Frontal cortex (tissue), 4 donors: ENCODE data around the gene MACO1. TPM values are rescaled to one million over a fixed set of nuclear protein-coding genes. Genes with fewer than 3 reads are reported as not detected.
"Not testable (repeated sequence)": the region's sequence is repeated elsewhere in the genome, so short reads cannot be mapped to it uniquely, and the experiment has no call there.

ENCODE experiments used
- DNase-seq, 2 donors: peaks; one replicate each; pipeline ENCODE4 v3.0.0; 2012; ENCODE audit warnings: low spot score in 2 of 2
- FAIRE-seq: peaks from 2 replicates; lab custom pipeline; 2012; peaks lifted over from hg19 to GRCh38; lab: Jason Lieb, UNC
- total RNA-seq: library from RNA; depleted of rRNA; stranded (reverse); fragments of >200 nt; gene quantifications from one replicate; pipeline ENCODE4 v1.2.3, GENCODE V29; 2014
- donor health status: control.
- donor health status: control.
- donor health status: control.

Gene MACO1
- total RNA-seq, 1 donor from 2014 or later, result 103 TPM

DNA sequence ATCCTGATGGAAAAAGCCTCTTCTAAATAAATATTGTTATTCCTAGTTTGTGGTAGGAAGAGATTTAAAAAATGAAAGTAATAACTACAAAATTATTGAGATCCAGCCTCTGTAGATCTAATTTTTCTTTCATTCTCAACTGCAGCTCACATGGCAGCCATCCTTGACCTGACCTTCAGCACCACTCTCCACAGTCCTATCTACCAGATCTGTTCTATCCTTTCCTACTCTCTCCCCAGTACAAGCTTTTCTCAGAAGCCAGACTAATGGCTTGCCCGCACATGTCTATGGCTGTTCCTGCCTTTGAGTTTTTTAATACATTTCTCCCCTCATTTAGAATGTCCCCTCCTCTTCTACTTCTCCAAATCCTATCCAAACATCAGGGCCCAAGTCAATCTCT is 51.5 kb downstream of the MACO1 start:
- DNase-seq, result no peak
- no peak for FAIRE-seq

DNA sequence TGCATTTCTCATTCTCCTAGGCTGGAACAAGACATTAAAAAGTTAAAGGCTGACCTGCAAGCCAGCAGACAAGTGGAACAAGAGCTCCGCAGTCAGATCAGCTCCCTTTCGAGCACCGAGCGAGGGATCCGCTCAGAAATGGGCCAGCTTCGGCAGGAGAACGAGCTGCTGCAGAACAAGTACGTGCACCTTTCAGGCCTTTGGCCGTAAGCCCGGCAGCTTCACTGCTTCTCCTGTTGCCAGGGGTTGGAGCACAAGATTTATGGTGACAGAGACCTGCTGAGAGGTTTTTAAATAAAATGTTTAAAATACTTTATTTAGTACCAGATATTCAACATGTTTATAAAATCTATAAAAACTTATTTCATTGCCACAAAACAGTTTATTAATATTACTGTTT is 53.4 kb downstream of the MACO1 start:
- no peak for DNase-seq
- FAIRE-seq, result no peak

GRCh38 chr1:25484533-25484932 is 53.8 kb downstream of the MACO1 start:
- DNase-seq, result no peak
- FAIRE-seq, result no peak

GRCh38 chr1:25485536-25486411 is 55.1 kb downstream of the MACO1 start:
- FAIRE-seq (no peak), DNase-seq (no peak)

- FAIRE-seq, result no peak
- no peak for DNase-seq
Measured at GRCh38 chr1:25486602-25487001, 55.9 kb downstream of the MACO1 start.

DNA sequence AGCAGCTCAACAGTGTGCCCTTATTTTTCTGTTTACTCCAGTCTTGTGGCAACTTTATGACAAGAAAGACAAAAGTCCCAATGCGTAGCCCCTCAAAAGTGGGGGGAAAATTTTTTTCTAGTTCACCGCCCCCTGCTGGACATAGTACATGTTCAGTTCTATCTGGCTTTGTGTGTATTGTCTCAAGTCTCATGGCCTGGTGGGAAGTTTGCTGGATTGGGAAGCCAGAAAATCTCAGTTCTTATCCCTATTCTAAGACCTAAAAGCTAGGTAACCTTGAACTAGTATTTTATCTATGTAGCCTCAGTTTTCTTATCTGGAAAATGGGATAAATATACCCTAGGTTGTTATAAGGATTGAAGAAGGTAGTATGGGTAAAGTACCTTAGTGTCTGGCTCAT is 56.9 kb downstream of the MACO1 start:
- no peak for FAIRE-seq
- DNase-seq, result no peak

GRCh38 chr1:25492323-25492722 is 61.6 kb downstream of the MACO1 start:
- no peak for FAIRE-seq
- no peak for DNase-seq

DNA sequence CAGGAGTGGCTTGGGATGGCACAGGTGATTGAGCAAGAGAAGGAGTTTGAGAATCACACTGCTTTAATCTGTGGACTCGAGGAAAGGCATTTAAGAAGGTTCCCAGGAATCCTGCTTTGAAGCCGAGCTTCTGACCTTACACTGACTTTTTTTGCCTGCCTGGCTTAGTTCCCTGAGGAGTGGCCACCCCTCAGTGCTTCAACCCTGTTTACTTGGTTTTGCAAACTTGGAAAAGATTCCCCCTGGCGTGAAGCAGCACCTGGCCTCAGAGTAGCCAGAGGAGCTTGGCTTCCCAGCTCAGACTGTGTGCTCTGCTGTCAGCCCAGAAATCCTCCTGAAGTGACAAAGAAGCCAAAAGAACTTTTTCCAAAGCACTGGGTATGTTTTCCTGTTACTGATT is 64.3 kb downstream of the MACO1 start:
- DNase-seq, result no peak
- no peak for FAIRE-seq

DNA sequence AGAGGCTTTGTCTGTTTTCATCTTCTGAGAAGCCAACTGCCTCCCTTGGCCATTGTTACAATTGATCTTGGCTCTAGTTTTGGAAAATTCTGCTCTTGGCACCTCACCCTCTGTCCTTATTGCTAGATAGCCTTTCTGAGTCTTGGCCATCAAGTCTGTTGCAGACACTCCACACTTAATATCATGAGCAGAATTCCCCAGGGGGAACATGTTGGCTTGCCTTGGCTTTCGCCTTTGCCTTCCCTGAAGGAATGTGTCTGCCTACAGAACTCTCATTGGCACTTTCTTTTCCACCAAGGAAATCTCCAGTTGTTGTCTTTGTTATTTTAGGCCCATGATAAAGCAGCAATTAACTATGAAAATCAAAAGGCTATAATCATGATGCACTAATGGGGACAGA is 70.0 kb downstream of the MACO1 start:
- DNase-seq, result no peak
- FAIRE-seq, result no peak

GRCh38 chr1:25501235-25502058 is 70.8 kb downstream of the MACO1 start:
- no peak for FAIRE-seq
- no peak for DNase-seq

GRCh38 chr1:25502957-25503356 is 72.3 kb downstream of the MACO1 start:
- no peak for FAIRE-seq
- DNase-seq, result no peak

GRCh38 chr1:25503551-25504426 is 73.1 kb downstream of the MACO1 start:
- no peak for DNase-seq
- no peak for FAIRE-seq

GRCh38 chr1:25504706-25505595 is 74.3 kb downstream of the MACO1 start:
- DNase-seq (no peak), FAIRE-seq (no peak)

DNA sequence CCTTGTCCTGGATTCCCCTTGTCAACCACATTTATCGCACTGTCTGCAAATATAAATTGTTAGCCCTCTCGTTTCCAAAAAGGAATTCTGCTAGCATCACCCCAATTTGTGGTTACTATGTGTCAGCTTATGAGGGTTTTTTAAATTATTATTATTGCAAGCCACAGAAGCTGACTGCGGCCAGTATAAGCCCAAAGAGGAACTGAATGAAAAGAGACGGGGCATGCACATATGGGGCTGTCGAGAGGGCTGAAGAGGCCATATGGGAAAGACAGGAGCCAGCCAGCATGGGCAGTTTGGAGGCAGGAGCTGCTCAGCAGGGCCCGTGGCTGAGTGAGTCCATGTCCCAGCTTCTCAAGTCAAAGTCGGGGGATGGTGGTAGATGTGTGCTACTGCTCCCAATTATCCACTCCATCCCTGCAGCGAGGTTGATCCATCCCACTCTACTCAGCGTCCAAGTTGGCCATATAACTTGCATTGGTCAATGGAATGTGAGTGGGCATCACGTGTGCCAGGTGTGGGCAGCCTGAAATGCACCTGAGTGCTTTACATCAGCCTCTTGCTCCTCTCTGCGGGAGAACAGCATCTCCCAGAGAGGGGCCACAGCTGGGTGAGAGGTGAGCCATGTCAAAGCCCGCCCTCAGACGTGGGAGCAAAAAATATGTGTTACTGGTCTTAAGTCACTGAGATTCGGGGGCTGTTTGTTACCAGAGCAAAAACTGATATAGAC is 75.1 kb downstream of the MACO1 start:
- DNase-seq, result no peak

GRCh38 chr1:25506566-25507463 is 76.1 kb downstream of the MACO1 start:
- FAIRE-seq, DNase-seq: not testable (repeated sequence)

More for the DNA sequence above, 75.1 kb downstream of the MACO1 start:
- FAIRE-seq, result no peak

DNA sequence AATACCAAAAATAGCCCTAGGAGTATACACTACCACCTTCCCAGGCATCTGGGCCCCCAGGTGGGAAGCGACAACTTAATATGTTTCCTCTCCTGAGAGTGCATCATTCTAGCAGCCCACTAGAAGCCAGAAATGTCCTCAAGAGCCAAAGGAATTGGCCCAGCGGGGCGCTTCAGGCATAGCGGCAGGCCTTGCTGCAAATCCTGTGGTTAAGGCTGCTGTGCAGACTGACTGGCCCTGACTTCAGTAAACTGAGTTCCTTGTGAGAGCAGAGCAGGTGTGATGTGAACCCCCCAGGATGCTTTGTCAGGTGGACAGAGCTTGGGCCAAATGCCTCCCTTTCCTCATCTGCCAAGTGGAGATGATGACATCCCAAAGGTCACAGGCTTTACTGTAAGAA is 83.0 kb downstream of the MACO1 start:
- DNase-seq (no peak), FAIRE-seq (no peak)

GRCh38 chr1:25515033-25515432 is 84.3 kb downstream of the MACO1 start:
- DNase-seq (no peak), FAIRE-seq (no peak)
